Peyer's patch (tissue), 4 donors: ENCODE measurements around the gene BCL11A. TPM values are rescaled to one million over a fixed set of nuclear protein-coding genes. Genes with fewer than 3 reads are reported as not detected.

ENCODE experiments used
- DNase-seq, 3 donors: peaks; one replicate each; pipeline ENCODE4 v3.0.0-alpha.2; 2017 to 2019
- H3K27ac ChIP-seq, 4 donors: fragments of 200-600 bp; sonication (generic); one replicate each; pipeline ENCODE4 v1.5.1; 2016 to 2019
- H3K27me3 ChIP-seq, 2 donors: fragments of 200-600 bp; sonication (generic); one replicate each; pipeline ENCODE4 v1.5.1; 2019
- H3K36me3 ChIP-seq, 3 donors: fragments of 200-600 bp; sonication (generic); one replicate each; pipeline ENCODE4 v1.5.1; 2016 to 2019
- H3K4me1 ChIP-seq, 4 donors: fragments of 200-600 bp; sonication (generic); one replicate each; pipeline ENCODE4 v1.5.1; 2016 to 2019
- H3K4me3 ChIP-seq, 4 donors: fragments of 200-600 bp; sonication (generic); 1 replicate in 3 of 4; 2 replicates in 1 of 4; pipeline ENCODE4 v1.5.1; 2016 to 2019; ENCODE audit warnings: mild to moderate bottlenecking in 1 of 4
- H3K9me3 ChIP-seq, 4 donors: fragments of 200-600 bp; sonication (generic); one replicate each; pipeline ENCODE4 v1.5.1; 2016 to 2019; ENCODE audit warnings: mild to moderate bottlenecking in 1 of 4
- POLR2A ChIP-seq, 2 donors: fragments of 450-650 bp; IDR thresholded peaks; one replicate each; pipeline ENCODE4 v1.5.1; 2017; ENCODE audit warnings: antibody characterized with exemption in 2 of 2, mild to moderate bottlenecking in 2 of 2, moderate library complexity in 2 of 2
- total RNA-seq, 4 donors: library from RNA; depleted of rRNA; stranded (reverse); fragments of >200 nt; gene quantifications; one replicate each; pipeline ENCODE4 v1.1.0, GENCODE V29; 2016
- TF ChIP-seq, protein P1 (sequence below), 6 experiments: fragments of 450-650 bp in 4 of 6; fragments of 200-600 bp in 2 of 6; sonication (generic) in 1 of 6; IDR thresholded peaks; one replicate each; pipeline ENCODE4 v1.5.1; 2017 to 2019; ENCODE audit warnings: antibody characterized with exemption in 6 of 6, mild to moderate bottlenecking in 3 of 6, moderate library complexity in 1 of 6

The BCL11A gene
- total RNA-seq, 4 donors from 2014 or later = 35.4 to 94.9 (median 68.8) TPM

DNA sequence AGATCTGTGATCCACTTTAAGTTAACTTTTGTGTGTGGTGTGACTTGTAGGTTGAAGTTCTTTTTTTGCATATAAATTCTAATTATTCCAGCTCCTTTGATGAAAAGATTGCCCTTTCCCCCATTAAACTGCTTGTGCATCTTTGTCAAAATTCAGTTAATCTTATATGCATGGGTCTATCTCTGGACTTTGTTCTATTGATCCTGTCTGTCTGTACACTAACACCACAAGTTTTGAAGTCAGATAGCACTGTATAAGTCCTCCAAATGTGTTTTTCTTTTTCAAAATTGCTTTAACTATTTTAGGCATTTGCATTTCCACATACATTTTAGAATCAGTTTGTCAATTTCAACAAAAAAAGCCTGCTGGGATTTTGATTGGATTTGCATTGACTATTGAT, 137.6 kb downstream of the BCL11A start:
- no peak for DNase-seq
- Histone ChIP-seq H3K4me1 (no peaks in the 10 kb centered on the region), H3K27ac (no peak overlapping the region)

DNA sequence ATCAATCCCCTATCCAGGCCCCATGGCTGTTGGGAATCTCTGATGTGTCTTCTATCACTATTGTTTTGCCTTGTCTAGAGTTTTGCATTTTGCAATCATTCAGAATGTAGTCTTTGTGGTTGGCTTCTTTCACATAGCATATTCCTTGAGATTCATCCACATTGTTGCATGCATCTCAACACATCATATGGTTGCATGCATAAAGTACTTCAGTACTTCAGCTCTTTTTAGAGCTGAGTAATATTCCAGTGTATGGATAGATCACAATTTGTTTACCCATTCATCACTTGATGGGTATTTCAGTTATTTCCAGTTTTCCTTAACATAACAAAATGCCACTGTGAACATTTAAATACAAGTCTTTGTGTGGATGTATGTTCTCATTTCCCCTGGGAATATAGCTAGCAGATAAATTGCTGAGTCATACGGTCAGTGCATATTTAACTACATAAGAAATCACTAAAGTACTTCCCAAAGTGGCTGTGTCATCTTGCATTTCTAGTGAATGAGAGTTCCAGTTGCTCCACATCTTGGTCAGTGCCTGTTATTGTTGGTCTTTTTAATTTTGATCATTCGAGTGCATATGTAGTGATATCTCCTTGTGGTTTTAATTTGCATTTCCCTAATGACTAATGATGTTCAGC, 138.8 kb downstream of the BCL11A start:
- TF ChIP-seq, protein P1, sequence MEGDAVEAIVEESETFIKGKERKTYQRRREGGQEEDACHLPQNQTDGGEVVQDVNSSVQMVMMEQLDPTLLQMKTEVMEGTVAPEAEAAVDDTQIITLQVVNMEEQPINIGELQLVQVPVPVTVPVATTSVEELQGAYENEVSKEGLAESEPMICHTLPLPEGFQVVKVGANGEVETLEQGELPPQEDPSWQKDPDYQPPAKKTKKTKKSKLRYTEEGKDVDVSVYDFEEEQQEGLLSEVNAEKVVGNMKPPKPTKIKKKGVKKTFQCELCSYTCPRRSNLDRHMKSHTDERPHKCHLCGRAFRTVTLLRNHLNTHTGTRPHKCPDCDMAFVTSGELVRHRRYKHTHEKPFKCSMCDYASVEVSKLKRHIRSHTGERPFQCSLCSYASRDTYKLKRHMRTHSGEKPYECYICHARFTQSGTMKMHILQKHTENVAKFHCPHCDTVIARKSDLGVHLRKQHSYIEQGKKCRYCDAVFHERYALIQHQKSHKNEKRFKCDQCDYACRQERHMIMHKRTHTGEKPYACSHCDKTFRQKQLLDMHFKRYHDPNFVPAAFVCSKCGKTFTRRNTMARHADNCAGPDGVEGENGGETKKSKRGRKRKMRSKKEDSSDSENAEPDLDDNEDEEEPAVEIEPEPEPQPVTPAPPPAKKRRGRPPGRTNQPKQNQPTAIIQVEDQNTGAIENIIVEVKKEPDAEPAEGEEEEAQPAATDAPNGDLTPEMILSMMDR (IDR thresholded peaks at IDR 0.05) = no peak
- TF ChIP-seq POLR2A (IDR thresholded peaks at IDR 0.05) = no peak
- no peak for DNase-seq

More for the DNA sequence above, 137.6 kb downstream of the BCL11A start:
- Histone ChIP-seq H3K27me3 (no peaks in the 10 kb centered on the region), H3K9me3 (no peaks in the 10 kb centered on the region), H3K36me3 (no peaks in the 10 kb centered on the region), H3K4me3 (no peak overlapping the region)
- no peak for TF ChIP-seq POLR2A (IDR thresholded peaks at IDR 0.05)
- TF ChIP-seq, protein P1 (IDR thresholded peaks at IDR 0.05) = no peak

DNA sequence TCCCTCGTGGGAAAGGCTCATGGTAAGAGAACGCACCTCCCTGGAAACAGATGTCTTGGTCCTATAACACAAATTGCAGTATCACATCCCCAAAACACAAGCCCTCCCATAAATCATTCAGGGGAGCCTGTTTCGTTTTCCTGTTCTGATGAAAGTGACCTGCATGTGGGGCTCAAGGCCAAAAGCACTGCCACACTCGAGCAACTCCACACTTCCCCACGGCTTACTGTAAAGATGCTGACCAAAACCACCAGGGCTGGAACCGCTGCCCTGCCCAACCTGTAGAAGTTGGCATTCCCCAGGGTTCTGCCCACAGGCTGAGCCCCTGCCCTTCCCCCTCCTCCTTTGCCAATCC, 139.7 kb downstream of the BCL11A start:
- H3K4me1 ChIP-seq = no peaks in the 10 kb centered on the region
- H3K9me3 ChIP-seq = no peaks in the 10 kb centered on the region
- H3K4me3 ChIP-seq = no peak overlapping the region
- peak in 2 of 3 donors; percentile 63 to 73 for DNase-seq
- peak overlapping the region in 1 of 4 donors; percentile 59 for H3K27ac ChIP-seq
- TF ChIP-seq POLR2A (IDR thresholded peaks at IDR 0.05) = no peak
- H3K27me3 ChIP-seq = no peaks in the 10 kb centered on the region
- no peaks in the 10 kb centered on the region for H3K36me3 ChIP-seq

More for the DNA sequence above, 138.8 kb downstream of the BCL11A start:
- Histone ChIP-seq H3K27me3 (no peaks in the 10 kb centered on the region), H3K4me1 (no peaks in the 10 kb centered on the region), H3K27ac (no peak overlapping the region), H3K4me3 (no peak overlapping the region), H3K36me3 (no peaks in the 10 kb centered on the region), H3K9me3 (no peaks in the 10 kb centered on the region)

DNA sequence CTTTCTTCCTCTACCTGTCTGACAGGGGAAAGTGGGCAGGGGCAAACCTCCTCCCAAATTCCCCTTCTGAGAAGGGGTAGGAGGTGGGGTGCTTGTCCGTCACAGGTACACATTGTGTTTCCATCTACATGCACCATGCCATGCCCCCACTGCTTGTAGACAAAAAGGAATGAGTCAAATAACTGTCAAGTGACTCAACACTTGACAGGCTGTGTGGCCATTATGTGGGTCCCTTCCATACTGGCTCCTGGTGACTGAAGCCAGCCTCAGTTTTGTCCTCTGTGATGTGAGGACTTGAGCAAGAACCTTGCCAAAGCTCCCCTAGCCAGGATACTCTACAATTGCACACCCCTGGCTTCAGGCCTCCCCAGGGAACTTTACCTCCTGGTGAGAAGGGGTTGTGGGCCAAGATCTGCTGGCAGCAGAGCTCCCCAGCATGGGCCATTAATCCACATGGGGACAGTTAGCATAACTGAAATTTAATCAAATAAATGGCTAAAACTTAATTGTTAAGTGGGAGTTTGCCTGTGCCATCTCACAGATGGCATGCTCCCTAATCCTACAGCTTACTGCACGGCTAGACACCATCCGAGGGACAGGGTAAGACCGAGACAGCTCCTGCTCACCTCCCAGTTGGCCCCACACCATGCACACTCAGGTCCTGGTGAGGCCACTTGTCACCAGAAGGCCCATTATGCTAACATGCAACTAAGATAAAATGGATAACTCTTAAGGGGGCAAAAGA, 140.2 kb downstream of the BCL11A start:
- TF ChIP-seq POLR2A (IDR thresholded peaks at IDR 0.05) = no peak
- TF ChIP-seq, protein P1 (IDR thresholded peaks at IDR 0.05) = no peak
- H3K36me3 ChIP-seq = no peaks in the 10 kb centered on the region
- no peak for DNase-seq
- peak overlapping the region in 1 of 4 donors; percentile 59 for H3K27ac ChIP-seq
- no peaks in the 10 kb centered on the region for H3K27me3 ChIP-seq
- no peaks in the 10 kb centered on the region for H3K9me3 ChIP-seq
- H3K4me3 ChIP-seq = no peak overlapping the region
- H3K4me1 ChIP-seq = no peaks in the 10 kb centered on the region

DNA sequence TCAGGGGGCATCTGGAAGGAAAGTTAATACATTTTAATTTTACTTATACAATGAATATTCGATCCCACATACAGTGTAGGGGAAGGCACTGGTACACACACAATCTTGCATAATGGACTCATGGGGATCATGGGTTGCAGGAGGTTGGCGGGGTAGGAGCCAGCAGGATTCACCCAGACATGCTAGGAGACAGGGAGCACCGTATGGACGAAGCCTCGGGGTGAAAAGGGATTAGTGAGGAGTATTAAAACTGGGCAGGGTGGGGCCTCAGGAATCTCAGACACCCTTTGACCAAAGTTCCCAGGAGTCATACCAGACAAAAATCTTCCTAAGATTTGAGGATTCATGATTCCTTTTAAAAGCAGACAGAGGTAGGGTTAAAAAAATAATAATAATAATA, 140.8 kb downstream of the BCL11A start:
- DNase-seq = no peak
- Histone ChIP-seq H3K9me3 (no peaks in the 10 kb centered on the region), H3K4me1 (no peaks in the 10 kb centered on the region), H3K36me3 (no peaks in the 10 kb centered on the region), H3K27me3 (no peaks in the 10 kb centered on the region), H3K4me3 (no peak overlapping the region), H3K27ac (no peak overlapping the region)
- TF ChIP-seq POLR2A (IDR thresholded peaks at IDR 0.05) = no peak
- TF ChIP-seq, protein P1 (IDR thresholded peaks at IDR 0.05) = no peak

DNA sequence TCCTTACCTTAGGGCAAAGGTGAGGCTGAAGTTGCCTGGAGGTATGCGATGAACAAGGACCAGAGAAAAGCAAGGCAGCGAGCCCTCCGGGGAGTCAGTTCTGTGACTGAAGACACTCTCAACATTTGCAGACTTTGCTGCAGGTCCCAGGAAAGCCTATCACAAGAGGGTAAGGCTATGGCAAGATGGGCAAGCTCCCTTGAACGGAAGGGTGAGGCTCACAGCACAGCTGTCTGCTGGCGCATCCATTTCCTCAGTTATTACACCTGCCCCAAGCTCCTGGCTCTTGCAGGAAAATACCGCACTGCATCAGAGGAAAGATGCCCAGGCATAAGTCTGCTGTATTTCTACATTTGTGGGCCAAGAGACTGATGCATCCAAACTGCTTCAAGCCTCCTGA, 141.4 kb downstream of the BCL11A start:
- H3K27ac ChIP-seq = no peak overlapping the region
- H3K36me3 ChIP-seq = no peaks in the 10 kb centered on the region
- H3K4me3 ChIP-seq = no peak overlapping the region
- TF ChIP-seq POLR2A (IDR thresholded peaks at IDR 0.05) = no peak
- no peaks in the 10 kb centered on the region for H3K9me3 ChIP-seq
- no peak for DNase-seq
- no peaks in the 10 kb centered on the region for H3K27me3 ChIP-seq
- H3K4me1 ChIP-seq = no peaks in the 10 kb centered on the region
